PC-3 (cell line): Measurements from ENCODE around the gene ADARB2.

ENCODE experiments used
- CTCF ChIP-seq: fragments of 300-600 bp; sonication (generic); conservative IDR thresholded peaks from 2 replicates; pipeline ENCODE4 v1.5.1; 2017; ENCODE audit warnings: antibody characterized with exemption, low read depth, mild to moderate bottlenecking, low read length
- EZH2 ChIP-seq: fragments of 300-600 bp; sonication (generic); IDR thresholded peaks from one replicate; pipeline ENCODE4 v1.6.1; 2017; ENCODE audit warnings: antibody characterized with exemption, mild to moderate bottlenecking, low read length; ENCODE audit not compliant: unreplicated experiment
- EZH2phosphoT487 ChIP-seq: fragments of 300-600 bp; sonication (generic); IDR thresholded peaks from 2 replicates; pipeline ENCODE4 v1.6.1; 2018; ENCODE audit warnings: mild to moderate bottlenecking, antibody characterized with exemption, low read length, borderline replicate concordance

GRCh38 chr10:1184541-1185430, 552.5 kb downstream of the ADARB2 start:
- TF ChIP-seq EZH2phosphoT487 (no peak), CTCF (no peak), EZH2 (no peak)
